Mesothelial cell of epicardium (in vitro differentiated cells): ENCODE results near the gene GDPD5. TPM values are rescaled to one million over a fixed set of nuclear protein-coding genes. Genes with fewer than 3 reads are reported as not detected.

Experiments
- DNase-seq, 2 experiments: peaks; one replicate each; pipeline ENCODE4 v3.0.0; 2021; ENCODE audit warnings: low spot score in 2 of 2; ENCODE audit not compliant: unreplicated experiment in 2 of 2
- H3K27ac Mint-ChIP-seq: 2 replicates; pipeline ENCODE4 v1.8.0; 2021; ENCODE audit warnings: mixed read lengths
- H3K27me3 Mint-ChIP-seq: 2 replicates; pipeline ENCODE4 v1.8.0; 2021; ENCODE audit warnings: low read depth, mixed read lengths
- H3K36me3 Mint-ChIP-seq: 2 replicates; pipeline ENCODE4 v1.8.0; 2021; ENCODE audit warnings: mixed read lengths
- H3K4me1 Mint-ChIP-seq: 2 replicates; pipeline ENCODE4 v1.8.0; 2021; ENCODE audit warnings: mixed read lengths
- H3K4me3 Mint-ChIP-seq: 2 replicates; pipeline ENCODE4 v1.8.0; 2021; ENCODE audit warnings: mild to moderate bottlenecking, moderate library complexity, mixed read lengths
- H3K9me3 Mint-ChIP-seq: 2 replicates; pipeline ENCODE4 v1.8.0; 2021; ENCODE audit warnings: mixed read lengths
- CTCF ChIP-seq: fragments of 200-600 bp; sonication (generic); IDR thresholded peaks from one replicate; pipeline ENCODE4 v1.5.0; 2021; ENCODE audit warnings: antibody characterized with exemption; ENCODE audit not compliant: unreplicated experiment
- total RNA-seq: library from RNA; stranded (reverse); gene quantifications from 3 replicates; pipeline ENCODE4 v1.2.1, GENCODE V29; 2021

Gene GDPD5
- total RNA-seq, 1 donor from 2014 or later: 8.1 TPM

- TF ChIP-seq CTCF: no peak
- no peak for DNase-seq
- no peaks in the 10 kb centered on the region for H3K9me3 Mint-ChIP-seq
- H3K27ac Mint-ChIP-seq: peak overlapping the region; percentile 88
- peaks cover 13% of the 10 kb centered on the region for H3K4me1 Mint-ChIP-seq
- no peaks in the 10 kb centered on the region for H3K36me3 Mint-ChIP-seq
- H3K27me3 Mint-ChIP-seq: no peaks in the 10 kb centered on the region
- no peak overlapping the region for H3K4me3 Mint-ChIP-seq
Observed at GRCh38 chr11:75539459-75540334, 14.0 kb upstream of the GDPD5 start.

- no peak overlapping the region for H3K27ac Mint-ChIP-seq
Observed at GRCh38 chr11:75538150-75538942, 12.6 kb upstream of the GDPD5 start.

GRCh38 chr11:75537740-75538139 lies 12.0 kb upstream of the GDPD5 start:
- Mint-ChIP-seq H3K36me3 (no peaks in the 10 kb centered on the region), H3K27ac (no peak overlapping the region), H3K4me3 (no peak overlapping the region), H3K4me1 (peaks cover 16% of the 10 kb centered on the region), H3K9me3 (no peaks in the 10 kb centered on the region), H3K27me3 (no peaks in the 10 kb centered on the region)
- no peak for TF ChIP-seq CTCF
- DNase-seq: no peak

More at GRCh38 chr11:75538150-75538942, 12.6 kb upstream of the GDPD5 start:
- Mint-ChIP-seq H3K27me3 (no peaks in the 10 kb centered on the region), H3K9me3 (no peaks in the 10 kb centered on the region), H3K36me3 (no peaks in the 10 kb centered on the region), H3K4me3 (no peak overlapping the region), H3K4me1 (peaks cover 16% of the 10 kb centered on the region)
- TF ChIP-seq CTCF: no peak
- no peak for DNase-seq

GRCh38 chr11:75536786-75537641 lies 11.3 kb upstream of the GDPD5 start:
- no peaks in the 10 kb centered on the region for H3K9me3 Mint-ChIP-seq
- TF ChIP-seq CTCF: no peak
- no peak for DNase-seq

GRCh38 chr11:75535071-75535470 lies 9.3 kb upstream of the GDPD5 start:
- peaks cover 19% of the 10 kb centered on the region for H3K4me1 Mint-ChIP-seq
- H3K9me3 Mint-ChIP-seq: no peaks in the 10 kb centered on the region
- no peak overlapping the region for H3K27ac Mint-ChIP-seq
- H3K36me3 Mint-ChIP-seq: no peaks in the 10 kb centered on the region
- H3K27me3 Mint-ChIP-seq: no peaks in the 10 kb centered on the region
- DNase-seq: no peak
- no peak overlapping the region for H3K4me3 Mint-ChIP-seq
- TF ChIP-seq CTCF: no peak

More at GRCh38 chr11:75536786-75537641, 11.3 kb upstream of the GDPD5 start:
- Mint-ChIP-seq H3K36me3 (no peaks in the 10 kb centered on the region), H3K27ac (no peak overlapping the region), H3K4me1 (peaks cover 20% of the 10 kb centered on the region), H3K27me3 (no peaks in the 10 kb centered on the region), H3K4me3 (no peak overlapping the region)
